NCI-H226 (cell line): Measurements from ENCODE around the gene CYP39A1.

Experiments
- DNase-seq: peaks from one replicate; pipeline ENCODE4 v3.0.0-alpha.2; 2015

The CYP39A1 gene

GRCh38 chr6:46652603-46653438 is at the start of gene CYP39A1, which contains the start of gene SLC25A27:
Gene CYP39A1, minus strand, starts transcription at chr6:46652818. Its CDS starts 236 bp downstream, at chr6:46652582.
Gene SLC25A27, plus strand, starts transcription at chr6:46652975. Its CDS starts 218 bp downstream, at chr6:46653193.
- peak; percentile 90 for DNase-seq

GRCh38 chr6:46699970-46700369 is 47.4 kb upstream of the CYP39A1 start:
- DNase-seq: no peak

GRCh38 chr6:46690911-46691451 is 38.4 kb upstream of the CYP39A1 start:
- no peak for DNase-seq

GRCh38 chr6:46690141-46690755 is 37.6 kb upstream of the CYP39A1 start:
- no peak for DNase-seq

GRCh38 chr6:46689657-46690056 is 37.0 kb upstream of the CYP39A1 start:
- no peak for DNase-seq

GRCh38 chr6:46688966-46689335 is 36.3 kb upstream of the CYP39A1 start:
- DNase-seq: no peak

GRCh38 chr6:46688117-46688965 is 35.7 kb upstream of the CYP39A1 start:
- DNase-seq: no peak

- DNase-seq: no peak
Measured at GRCh38 chr6:46687619-46688097, 35.0 kb upstream of the CYP39A1 start, which contains the start of gene TDRD6. Gene TDRD6, plus strand, starts transcription at chr6:46687885. Its CDS starts 244 bp downstream, at chr6:46688129.

- peak; percentile 78 for DNase-seq
Measured at GRCh38 chr6:46684771-46685170, 32.2 kb upstream of the CYP39A1 start.

- no peak for DNase-seq
Measured at GRCh38 chr6:46677314-46677654, 24.7 kb upstream of the CYP39A1 start.

GRCh38 chr6:46676604-46677313 is 24.1 kb upstream of the CYP39A1 start:
- DNase-seq: no peak

GRCh38 chr6:46674410-46674809 is 21.8 kb upstream of the CYP39A1 start:
- DNase-seq: no peak

- peak; percentile 9 for DNase-seq
Measured at GRCh38 chr6:46667377-46667776, 14.8 kb upstream of the CYP39A1 start.

GRCh38 chr6:46661483-46661882 is 8.9 kb upstream of the CYP39A1 start:
- no peak for DNase-seq

GRCh38 chr6:46657642-46658041 is 5.0 kb upstream of the CYP39A1 start:
- DNase-seq: no peak

GRCh38 chr6:46655803-46656202 is 3.2 kb upstream of the CYP39A1 start:
- DNase-seq: no peak

GRCh38 chr6:46653439-46654195 is 999 bp upstream of the CYP39A1 start:
- DNase-seq: no peak

- no peak for DNase-seq
Measured at GRCh38 chr6:46652232-46652602, 401 bp downstream of the CYP39A1 start.

GRCh38 chr6:46651816-46652215 is 802 bp downstream of the CYP39A1 start:
- DNase-seq: no peak

- DNase-seq: no peak
Measured at GRCh38 chr6:46651006-46651405, 1.6 kb downstream of the CYP39A1 start.

GRCh38 chr6:46648869-46649492 is 3.6 kb downstream of the CYP39A1 start:
- no peak for DNase-seq
